ENCODE data around the gene ATP2B2.

DNA sequence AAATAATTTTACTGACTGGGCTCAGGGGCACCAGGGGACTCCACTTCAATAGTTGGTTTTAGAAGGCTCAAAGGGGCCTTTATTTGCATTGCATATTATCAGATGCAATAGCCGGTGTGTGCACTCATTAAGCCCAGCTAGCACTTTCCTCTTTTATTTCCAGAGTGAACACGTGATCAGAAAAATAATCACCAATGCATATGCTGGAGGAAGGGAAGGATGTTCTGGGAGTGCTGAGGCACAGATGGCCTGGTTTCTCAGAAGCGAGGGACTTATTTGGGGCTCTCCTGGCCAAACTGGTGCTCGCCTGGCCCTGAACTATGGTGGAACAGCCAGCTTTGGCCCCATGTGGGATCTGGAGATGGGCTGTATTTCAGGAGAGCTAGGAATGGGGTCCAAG is 124.0 kb downstream of the ATP2B2 start:
- TF ChIP-seq, protein P1, sequence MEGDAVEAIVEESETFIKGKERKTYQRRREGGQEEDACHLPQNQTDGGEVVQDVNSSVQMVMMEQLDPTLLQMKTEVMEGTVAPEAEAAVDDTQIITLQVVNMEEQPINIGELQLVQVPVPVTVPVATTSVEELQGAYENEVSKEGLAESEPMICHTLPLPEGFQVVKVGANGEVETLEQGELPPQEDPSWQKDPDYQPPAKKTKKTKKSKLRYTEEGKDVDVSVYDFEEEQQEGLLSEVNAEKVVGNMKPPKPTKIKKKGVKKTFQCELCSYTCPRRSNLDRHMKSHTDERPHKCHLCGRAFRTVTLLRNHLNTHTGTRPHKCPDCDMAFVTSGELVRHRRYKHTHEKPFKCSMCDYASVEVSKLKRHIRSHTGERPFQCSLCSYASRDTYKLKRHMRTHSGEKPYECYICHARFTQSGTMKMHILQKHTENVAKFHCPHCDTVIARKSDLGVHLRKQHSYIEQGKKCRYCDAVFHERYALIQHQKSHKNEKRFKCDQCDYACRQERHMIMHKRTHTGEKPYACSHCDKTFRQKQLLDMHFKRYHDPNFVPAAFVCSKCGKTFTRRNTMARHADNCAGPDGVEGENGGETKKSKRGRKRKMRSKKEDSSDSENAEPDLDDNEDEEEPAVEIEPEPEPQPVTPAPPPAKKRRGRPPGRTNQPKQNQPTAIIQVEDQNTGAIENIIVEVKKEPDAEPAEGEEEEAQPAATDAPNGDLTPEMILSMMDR (IDR thresholded peaks at IDR 0.05; ENCODE audit: low read depth, low read length), result no peak
- TF ChIP-seq EZH2phosphoT487 (IDR thresholded peaks at IDR 0.05; ENCODE audit: low read depth), result no peak
